Pancreas (tissue), 10 donors: Measurements from ENCODE around the gene LGALSL. TPM values are rescaled to one million over a fixed set of nuclear protein-coding genes. Genes with fewer than 3 reads are reported as not detected.

ENCODE experiments used
- ATAC-seq, 4 donors: fragments of 200-7000 bp; cut with Tn5 transposase; one replicate each; pipeline versions ENCODE4 v1.8.0 to v1.9.1; 2020; ENCODE audit warnings: mild to moderate bottlenecking in 4 of 4, moderate library complexity in 4 of 4
- DNase-seq, 6 donors: peaks; one replicate each; pipeline ENCODE4 v3.0.0-alpha.2; 2020
- FAIRE-seq: peaks from 2 replicates; lab custom pipeline; 2012; peaks lifted over from hg19 to GRCh38; lab: Jason Lieb, UNC
- H3K27ac ChIP-seq, 4 donors: fragments of 200-600 bp; sonication (generic); 1 replicate in 3 of 4; 2 replicates in 1 of 4; pipeline versions ENCODE4 v1.5.0 to v1.8.0; 2020
- H3K27me3 ChIP-seq, 4 donors: fragments of 200-600 bp; one replicate each; pipeline ENCODE4 v1.8.0; 2021
- H3K36me3 ChIP-seq, 3 donors: fragments of 200-600 bp; sonication (generic) in 1 of 3; one replicate each; pipeline versions ENCODE4 v1.5.0 to v1.8.0; 2020 to 2021
- H3K4me1 ChIP-seq, 3 donors: fragments of 200-600 bp; one replicate each; pipeline ENCODE4 v1.8.0; 2021
- H3K4me3 ChIP-seq, 4 donors: fragments of 200-600 bp; sonication (generic) in 2 of 4; one replicate each; pipeline versions ENCODE4 v1.5.0 to v1.8.0; 2020 to 2021
- H3K9me3 ChIP-seq, 4 donors: fragments of 200-600 bp; one replicate each; pipeline ENCODE4 v1.8.0; 2021
- WGBS, 2 donors: extraction: QIAGEN DNeasy Blood & Tissue Kit; methylation state at CpG; one replicate each; pipeline ENCODE4 v1.1.7; 2013; 5-methylcytosine and 5-hydroxymethylcytosine counted together
- intact Hi-C, 3 donors: fragments of 100-400 bp; cut with DNase I; formaldehyde crosslinking; loops; one replicate each; pipeline versions ENCODE4 v1.11.1 to v1.14.2; 2022
- polyA plus RNA-seq, 2 donors: library from polyadenylated mRNA; stranded (reverse); fragments of 200-250 nt; gene quantifications; one replicate each; pipeline ENCODE4 v1.2.3, GENCODE V29; 2013
- total RNA-seq, 6 donors: library from RNA; stranded (reverse); fragmentation: NEBNext Ultra II Directional in 4 of 6; extraction: Animal tissue kit (Norgen Biotek cat#: 25700) in 4 of 6; gene quantifications; one replicate each; pipeline versions ENCODE4 v1.2.1 to v1.2.4, GENCODE V29; 2021 to 2023
- TF ChIP-seq, protein P1 (sequence below), 4 donors: fragments of 200-600 bp; sonication (generic) in 3 of 4; IDR thresholded peaks; one replicate each; pipeline versions ENCODE4 v1.5.0 to v1.8.0; 2021; ENCODE audit warnings: antibody characterized with exemption in 4 of 4
- donor health status: healthy with polysubstance abuse.
- donor health status: DM: no; HTN: no; CAD: no; lungs with moderate emphysema.
- donor health status: DM: no; HTN: no; CAD: no.
- donor health status: control.
- donor health status: control.
- donor health status: Bipolar disorder and iron deficiency.
- donor health status: DM: yes; HTN: yes; CAD: no.
- donor health status: DM: no; HTN: no; CAD: no.
- donor health status: DM: no; HTN: no; CAD: no.
- donor health status: DM: yes; HTN: yes; CAD: no.

The LGALSL gene
- total and polyA plus RNA-seq, 8 donors, result 3.5 to 8.6 (median 5.8) TPM

DNA sequence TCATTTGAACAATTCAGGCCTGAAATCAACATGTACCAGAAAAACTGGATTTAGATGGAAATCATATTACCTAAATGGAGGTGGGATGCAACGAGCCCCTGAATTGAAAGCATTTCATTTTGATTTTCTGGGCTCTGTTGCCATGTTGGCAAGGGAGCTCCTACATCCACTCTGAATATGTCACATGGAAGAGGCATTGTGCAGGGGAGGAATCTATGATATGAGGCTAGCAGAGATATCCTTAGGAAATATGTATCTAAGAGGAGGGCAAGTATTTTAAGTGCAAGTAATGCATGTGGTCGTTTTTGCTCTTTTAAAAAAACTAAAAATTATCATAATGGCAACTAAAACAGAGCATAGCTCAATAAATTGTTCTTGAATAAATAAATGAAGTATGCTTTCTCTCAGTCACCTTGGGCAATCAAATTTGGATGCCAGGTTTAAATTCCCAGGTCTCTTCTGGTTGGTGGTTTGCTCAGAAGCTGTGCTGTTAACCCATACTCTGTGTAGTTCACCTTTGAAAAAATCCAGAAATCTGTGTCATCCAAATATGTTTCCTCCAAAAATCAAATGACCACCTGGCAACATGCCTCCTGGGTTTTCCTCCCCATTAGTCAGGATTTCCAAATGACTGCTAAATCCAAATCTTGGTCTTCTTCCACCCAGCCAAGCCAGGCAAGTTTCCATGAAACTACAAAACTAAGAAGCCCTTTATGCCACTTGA is 6.5 kb upstream of the LGALSL start:
- no peaks in the 10 kb centered on the region for H3K36me3 ChIP-seq
- no peaks in the 10 kb centered on the region for H3K4me1 ChIP-seq
- no peak overlapping the region for H3K27ac ChIP-seq
- intact Hi-C loops, result no loop called here
- no peaks in the 10 kb centered on the region for H3K9me3 ChIP-seq
- TF ChIP-seq, protein P1, sequence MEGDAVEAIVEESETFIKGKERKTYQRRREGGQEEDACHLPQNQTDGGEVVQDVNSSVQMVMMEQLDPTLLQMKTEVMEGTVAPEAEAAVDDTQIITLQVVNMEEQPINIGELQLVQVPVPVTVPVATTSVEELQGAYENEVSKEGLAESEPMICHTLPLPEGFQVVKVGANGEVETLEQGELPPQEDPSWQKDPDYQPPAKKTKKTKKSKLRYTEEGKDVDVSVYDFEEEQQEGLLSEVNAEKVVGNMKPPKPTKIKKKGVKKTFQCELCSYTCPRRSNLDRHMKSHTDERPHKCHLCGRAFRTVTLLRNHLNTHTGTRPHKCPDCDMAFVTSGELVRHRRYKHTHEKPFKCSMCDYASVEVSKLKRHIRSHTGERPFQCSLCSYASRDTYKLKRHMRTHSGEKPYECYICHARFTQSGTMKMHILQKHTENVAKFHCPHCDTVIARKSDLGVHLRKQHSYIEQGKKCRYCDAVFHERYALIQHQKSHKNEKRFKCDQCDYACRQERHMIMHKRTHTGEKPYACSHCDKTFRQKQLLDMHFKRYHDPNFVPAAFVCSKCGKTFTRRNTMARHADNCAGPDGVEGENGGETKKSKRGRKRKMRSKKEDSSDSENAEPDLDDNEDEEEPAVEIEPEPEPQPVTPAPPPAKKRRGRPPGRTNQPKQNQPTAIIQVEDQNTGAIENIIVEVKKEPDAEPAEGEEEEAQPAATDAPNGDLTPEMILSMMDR (IDR thresholded peaks at IDR 0.05), result no peak
- no peak overlapping the region for H3K4me3 ChIP-seq
- no peak for FAIRE-seq
- WGBS, 2 donors, result 66 to 68% methylated on average over 2 of the region's 2 CpGs
- DNase-seq, result no peak
- no peaks in the 10 kb centered on the region for H3K27me3 ChIP-seq
- ATAC-seq, result no peak

DNA sequence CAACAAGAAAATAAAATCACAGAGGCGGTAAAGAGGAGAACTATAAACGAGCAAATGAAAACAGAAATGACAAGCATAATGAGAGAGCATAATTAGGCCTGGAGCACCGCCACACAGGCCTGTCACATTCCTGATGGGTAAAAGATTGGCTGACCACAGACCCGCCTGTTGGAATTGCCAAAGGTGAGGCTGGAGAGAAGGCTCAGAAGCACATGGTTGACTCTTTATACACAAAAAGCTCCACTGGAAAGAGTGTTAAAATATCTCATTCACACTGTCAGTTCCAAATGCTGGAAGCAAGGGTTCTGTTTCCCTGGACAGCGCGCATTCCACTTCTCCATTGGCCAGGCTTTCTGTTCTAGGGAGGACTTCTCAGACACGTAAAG is 5.9 kb upstream of the LGALSL start:
- ATAC-seq, result no peak
- DNase-seq, result no peak
- H3K4me3 ChIP-seq, result no peak overlapping the region
- H3K4me1 ChIP-seq, result peaks cover 4 to 5% (median 5%) of the 10 kb centered on the region in 3 donors
- WGBS, 2 donors, result 79 to 83% methylated on average over 7 of the region's 7 CpGs
- no peaks in the 10 kb centered on the region for H3K27me3 ChIP-seq
- intact Hi-C loops, result no loop called here
- H3K9me3 ChIP-seq, result no peaks in the 10 kb centered on the region
- TF ChIP-seq, protein P1 (IDR thresholded peaks at IDR 0.05), result no peak
- no peak overlapping the region for H3K27ac ChIP-seq
- no peak for FAIRE-seq
- H3K36me3 ChIP-seq, result no peaks in the 10 kb centered on the region

DNA sequence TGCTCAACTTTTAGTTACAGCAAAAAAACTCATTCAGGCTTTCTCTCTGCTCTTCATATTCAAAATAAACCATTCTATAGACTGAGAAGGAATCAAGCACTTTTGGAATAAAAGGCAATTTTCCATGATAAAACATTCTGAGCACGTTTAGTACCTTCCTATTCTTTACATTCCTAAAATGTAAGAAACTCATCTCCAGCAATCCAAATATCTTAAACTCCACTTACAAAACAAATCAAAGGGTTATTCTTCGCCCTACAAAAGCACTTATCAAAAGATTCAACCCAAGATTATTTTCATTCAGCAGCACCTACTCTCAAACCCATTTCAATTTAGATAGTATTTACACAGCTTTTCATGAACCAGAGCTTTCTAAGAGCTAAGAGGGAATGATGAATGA is 2.9 kb upstream of the LGALSL start:
- DNase-seq (no peak), FAIRE-seq (no peak), ATAC-seq (no peak)
- WGBS, 2 donors, result 86 to 88% methylated on average over 2 of the region's 2 CpGs
- Histone ChIP-seq H3K27me3 (no peaks in the 10 kb centered on the region), H3K9me3 (no peaks in the 10 kb centered on the region), H3K27ac (no peak overlapping the region), H3K4me1 (peaks cover 8 to 14% (median 8%) of the 10 kb centered on the region in 3 donors), H3K4me3 (no peak overlapping the region), H3K36me3 (no peaks in the 10 kb centered on the region)
- TF ChIP-seq, protein P1 (IDR thresholded peaks at IDR 0.05), result no peak
- intact Hi-C loops, result no loop called here

DNA sequence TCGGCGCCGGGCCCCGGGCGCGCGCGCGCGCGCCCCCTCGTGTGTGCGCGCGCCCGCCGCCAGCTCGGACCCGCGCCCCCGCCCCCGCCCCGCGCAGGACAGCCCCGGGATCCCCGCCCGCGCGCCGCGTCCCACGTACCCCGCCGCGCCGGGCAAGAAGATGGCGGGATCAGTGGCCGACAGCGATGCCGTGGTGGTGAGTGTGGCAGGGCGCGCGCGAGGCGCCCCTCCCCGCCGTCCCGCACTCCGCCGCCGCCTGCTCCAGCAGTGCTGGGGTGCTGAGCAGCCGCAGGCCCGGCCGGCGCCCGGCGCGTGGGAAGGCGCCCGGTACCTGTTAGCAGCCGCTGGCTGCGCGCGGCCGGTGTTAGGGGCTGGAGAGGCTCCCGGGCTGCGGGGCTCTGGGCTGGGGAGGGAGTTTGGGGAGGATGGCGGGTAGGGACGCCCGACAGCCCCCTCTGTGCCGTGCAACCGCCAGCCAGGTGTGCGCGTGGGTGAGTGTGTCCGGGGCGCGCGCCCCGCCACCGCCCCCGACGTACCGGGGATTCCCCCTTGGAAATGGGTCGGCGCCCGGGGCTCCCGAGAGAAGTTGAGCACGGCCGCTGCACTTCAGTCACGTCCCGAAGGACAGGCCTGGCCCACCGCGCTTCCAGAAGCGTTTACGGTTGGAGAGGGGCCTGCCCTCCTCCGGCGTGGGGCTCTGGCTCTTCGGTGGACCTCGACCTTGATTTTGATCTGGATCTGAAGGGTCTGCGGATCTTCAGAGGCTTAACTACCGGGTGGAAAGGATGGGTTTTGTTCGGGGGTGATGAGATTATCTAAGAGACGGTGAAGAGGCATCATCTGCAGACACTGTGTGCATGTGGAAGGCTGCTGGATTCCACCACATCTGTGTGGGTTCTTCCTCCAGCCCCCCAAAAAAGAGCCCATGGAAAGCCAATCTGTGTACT is 697 bp downstream of the LGALSL start:
- FAIRE-seq, result no peak
- WGBS, 2 donors, result 2% methylated on average over 86 to 103 of the region's 103 CpGs
- intact Hi-C loops, result no loop called here

More for the DNA sequence above, 697 bp downstream of the LGALSL start:
- ATAC-seq, result peak; percentile 39 to 70 (median 55)
- peak; percentile 48 to 87 (median 66) for DNase-seq
- H3K27me3 ChIP-seq, result no peaks in the 10 kb centered on the region
- peak overlapping the region; percentile 86 to 96 (median 94) for H3K27ac ChIP-seq
- peak overlapping the region; percentile 59 to 84 (median 75) for H3K4me3 ChIP-seq
- TF ChIP-seq, protein P1 (IDR thresholded peaks at IDR 0.05), result no peak
- peaks cover 0 to 4% (median 0%) of the 10 kb centered on the region in 3 donors for H3K36me3 ChIP-seq
- peaks cover 8 to 18% (median 8%) of the 10 kb centered on the region in 3 donors for H3K4me1 ChIP-seq
- H3K9me3 ChIP-seq, result no peaks in the 10 kb centered on the region
